ENCODE results near the gene TP53BP2. TPM values are rescaled to one million over a fixed set of nuclear protein-coding genes. Genes with fewer than 3 reads are reported as not detected.

The TP53BP2 gene
- total RNA-seq, 2 donors from 2014 or later, result 26.8 to 29.3 TPM

GRCh38 chr1:223860051-223860622, 14.4 kb upstream of the TP53BP2 start:
- no peak for DNase-seq (ENCODE audit: low spot score)
- Histone ChIP-seq H3K36me3 (no peaks in the 10 kb centered on the region), H3K9me3 (no peaks in the 10 kb centered on the region), H3K27ac (no peak overlapping the region), H3K4me3 (no peak overlapping the region), H3K27me3 (no peaks in the 10 kb centered on the region), H3K4me1 (no peaks in the 10 kb centered on the region)
- no peak for TF ChIP-seq CTCF (IDR thresholded peaks at IDR 0.05)

- H3K36me3 ChIP-seq, result no peaks in the 10 kb centered on the region
- no peak overlapping the region for H3K4me3 ChIP-seq
- DNase-seq (ENCODE audit: low spot score), result no peak
- H3K27me3 ChIP-seq, result no peaks in the 10 kb centered on the region
- no peak for TF ChIP-seq CTCF (IDR thresholded peaks at IDR 0.05)
- no peaks in the 10 kb centered on the region for H3K9me3 ChIP-seq
- H3K4me1 ChIP-seq, result no peaks in the 10 kb centered on the region
- H3K27ac ChIP-seq, result no peak overlapping the region
Measured at GRCh38 chr1:223859058-223859457, 13.3 kb upstream of the TP53BP2 start.

GRCh38 chr1:223856386-223856785, 10.6 kb upstream of the TP53BP2 start:
- no peak for TF ChIP-seq CTCF (IDR thresholded peaks at IDR 0.05)
- no peaks in the 10 kb centered on the region for H3K36me3 ChIP-seq
- no peaks in the 10 kb centered on the region for H3K4me1 ChIP-seq
- no peak for DNase-seq (ENCODE audit: low spot score)
- H3K4me3 ChIP-seq, result no peak overlapping the region
- H3K9me3 ChIP-seq, result no peaks in the 10 kb centered on the region
- no peaks in the 10 kb centered on the region for H3K27me3 ChIP-seq
- no peak overlapping the region for H3K27ac ChIP-seq

- Histone ChIP-seq H3K27me3 (no peaks in the 10 kb centered on the region), H3K36me3 (no peaks in the 10 kb centered on the region), H3K27ac (no peak overlapping the region), H3K4me3 (no peak overlapping the region), H3K4me1 (no peaks in the 10 kb centered on the region), H3K9me3 (no peaks in the 10 kb centered on the region)
- no peak for DNase-seq (ENCODE audit: low spot score)
- TF ChIP-seq CTCF (IDR thresholded peaks at IDR 0.05), result no peak
Measured at GRCh38 chr1:223853748-223854147, 8.0 kb upstream of the TP53BP2 start.

- Histone ChIP-seq H3K4me3 (no peak overlapping the region), H3K9me3 (no peaks in the 10 kb centered on the region), H3K27ac (no peak overlapping the region), H3K27me3 (no peaks in the 10 kb centered on the region), H3K36me3 (no peaks in the 10 kb centered on the region), H3K4me1 (no peaks in the 10 kb centered on the region)
- no peak for TF ChIP-seq CTCF (IDR thresholded peaks at IDR 0.05)
- DNase-seq (ENCODE audit: low spot score), result no peak
Measured at GRCh38 chr1:223853275-223853674, 7.5 kb upstream of the TP53BP2 start.

- Histone ChIP-seq H3K4me3 (no peak overlapping the region), H3K9me3 (no peaks in the 10 kb centered on the region), H3K27me3 (no peaks in the 10 kb centered on the region), H3K36me3 (no peaks in the 10 kb centered on the region), H3K27ac (no peak overlapping the region), H3K4me1 (no peaks in the 10 kb centered on the region)
- DNase-seq (ENCODE audit: low spot score), result no peak
- TF ChIP-seq CTCF (IDR thresholded peaks at IDR 0.05), result no peak
Measured at GRCh38 chr1:223852337-223852736, 6.6 kb upstream of the TP53BP2 start.

All from right atrium auricular region (tissue), 2 donors.